ENCODE results near the gene ARHGAP45. TPM values are rescaled to one million over a fixed set of nuclear protein-coding genes. Genes with fewer than 3 reads are reported as not detected.

Gene ARHGAP45
- total and polyA plus RNA-seq, 4 donors, result 3.3 to 27.5 (median 9.7) TPM

DNA sequence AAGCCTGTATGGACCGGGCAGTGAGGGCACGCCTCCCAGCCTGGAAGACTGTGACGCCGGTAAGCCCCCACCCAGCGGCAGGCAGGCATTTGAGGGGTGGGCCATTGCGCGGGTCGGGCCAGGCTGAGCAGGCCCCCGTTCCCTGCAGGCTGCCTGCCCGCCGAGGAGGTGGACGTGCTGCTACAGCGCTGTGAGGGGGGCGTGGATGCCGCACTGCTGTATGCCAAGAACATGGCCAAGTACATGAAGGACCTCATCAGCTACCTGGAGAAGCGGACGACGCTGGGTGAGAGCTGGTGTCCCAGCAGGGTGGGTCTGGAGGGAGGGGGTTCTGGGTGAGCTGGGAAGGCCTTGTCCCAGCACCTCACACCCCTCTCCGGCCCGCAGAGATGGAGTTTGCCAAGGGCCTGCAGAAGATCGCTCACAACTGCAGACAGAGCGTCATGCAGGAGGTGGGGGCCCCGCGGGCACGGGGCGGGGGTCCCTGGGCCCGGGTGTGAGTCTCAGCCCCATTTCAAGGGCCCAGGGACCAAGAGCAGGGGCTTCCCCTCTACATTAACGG is 7.1 kb downstream of the ARHGAP45 start:
- 76% methylated on average over 28 of the region's 28 CpGs for WGBS
- H3K9ac ChIP-seq (ENCODE audit: low read depth in 1 of 2, low read length in 2 of 2), result no peak overlapping the region
- no peak overlapping the region for H3K27ac ChIP-seq (ENCODE audit: low read depth in 1 of 2, low read length in 2 of 2)
- no peaks in the 10 kb centered on the region for H3K9me3 ChIP-seq (ENCODE audit: control insufficient read depth in 4 of 4, low read length in 3 of 4)
- TF ChIP-seq, protein P1, sequence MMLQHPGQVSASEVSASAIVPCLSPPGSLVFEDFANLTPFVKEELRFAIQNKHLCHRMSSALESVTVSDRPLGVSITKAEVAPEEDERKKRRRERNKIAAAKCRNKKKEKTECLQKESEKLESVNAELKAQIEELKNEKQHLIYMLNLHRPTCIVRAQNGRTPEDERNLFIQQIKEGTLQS (IDR thresholded peaks at IDR 0.05), result no peak
- TF ChIP-seq TAF1 (conservative IDR thresholded peaks at IDR 0.05), result no peak
- TF ChIP-seq, protein P2, sequence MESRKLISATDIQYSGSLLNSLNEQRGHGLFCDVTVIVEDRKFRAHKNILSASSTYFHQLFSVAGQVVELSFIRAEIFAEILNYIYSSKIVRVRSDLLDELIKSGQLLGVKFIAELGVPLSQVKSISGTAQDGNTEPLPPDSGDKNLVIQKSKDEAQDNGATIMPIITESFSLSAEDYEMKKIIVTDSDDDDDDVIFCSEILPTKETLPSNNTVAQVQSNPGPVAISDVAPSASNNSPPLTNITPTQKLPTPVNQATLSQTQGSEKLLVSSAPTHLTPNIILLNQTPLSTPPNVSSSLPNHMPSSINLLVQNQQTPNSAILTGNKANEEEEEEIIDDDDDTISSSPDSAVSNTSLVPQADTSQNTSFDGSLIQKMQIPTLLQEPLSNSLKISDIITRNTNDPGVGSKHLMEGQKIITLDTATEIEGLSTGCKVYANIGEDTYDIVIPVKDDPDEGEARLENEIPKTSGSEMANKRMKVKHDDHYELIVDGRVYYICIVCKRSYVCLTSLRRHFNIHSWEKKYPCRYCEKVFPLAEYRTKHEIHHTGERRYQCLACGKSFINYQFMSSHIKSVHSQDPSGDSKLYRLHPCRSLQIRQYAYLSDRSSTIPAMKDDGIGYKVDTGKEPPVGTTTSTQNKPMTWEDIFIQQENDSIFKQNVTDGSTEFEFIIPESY (IDR thresholded peaks at IDR 0.05), result no peak
- TF ChIP-seq EGR1 (IDR thresholded peaks at IDR 0.05; ENCODE audit: low read depth in 2 of 2), result no peak
- TF ChIP-seq SP1 (IDR thresholded peaks at IDR 0.05), result no peak
- TF ChIP-seq NR2F2 (IDR thresholded peaks at IDR 0.05), result no peak
- TF ChIP-seq RAD21 (IDR thresholded peaks at IDR 0.05), result no peak
- TF ChIP-seq FOXA2 (IDR thresholded peaks at IDR 0.05), result no peak
- TF ChIP-seq YY1 (IDR thresholded peaks at IDR 0.05), result no peak
- TF ChIP-seq GABPA (IDR thresholded peaks at IDR 0.05 in 1 of 2, conservative IDR thresholded peaks at IDR 0.05 in 1 of 2), result no peak
- TF ChIP-seq RXRA (IDR thresholded peaks at IDR 0.05), result no peak
- TF ChIP-seq, protein P3, sequence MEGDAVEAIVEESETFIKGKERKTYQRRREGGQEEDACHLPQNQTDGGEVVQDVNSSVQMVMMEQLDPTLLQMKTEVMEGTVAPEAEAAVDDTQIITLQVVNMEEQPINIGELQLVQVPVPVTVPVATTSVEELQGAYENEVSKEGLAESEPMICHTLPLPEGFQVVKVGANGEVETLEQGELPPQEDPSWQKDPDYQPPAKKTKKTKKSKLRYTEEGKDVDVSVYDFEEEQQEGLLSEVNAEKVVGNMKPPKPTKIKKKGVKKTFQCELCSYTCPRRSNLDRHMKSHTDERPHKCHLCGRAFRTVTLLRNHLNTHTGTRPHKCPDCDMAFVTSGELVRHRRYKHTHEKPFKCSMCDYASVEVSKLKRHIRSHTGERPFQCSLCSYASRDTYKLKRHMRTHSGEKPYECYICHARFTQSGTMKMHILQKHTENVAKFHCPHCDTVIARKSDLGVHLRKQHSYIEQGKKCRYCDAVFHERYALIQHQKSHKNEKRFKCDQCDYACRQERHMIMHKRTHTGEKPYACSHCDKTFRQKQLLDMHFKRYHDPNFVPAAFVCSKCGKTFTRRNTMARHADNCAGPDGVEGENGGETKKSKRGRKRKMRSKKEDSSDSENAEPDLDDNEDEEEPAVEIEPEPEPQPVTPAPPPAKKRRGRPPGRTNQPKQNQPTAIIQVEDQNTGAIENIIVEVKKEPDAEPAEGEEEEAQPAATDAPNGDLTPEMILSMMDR (IDR thresholded peaks at IDR 0.05; ENCODE audit: low read depth, low read length, missing input control), result no peak
- TF ChIP-seq HNF4A (conservative IDR thresholded peaks at IDR 0.05), result no peak
- TF ChIP-seq FOXA1 (IDR thresholded peaks at IDR 0.05), result no peak
- H3K36me3 ChIP-seq (ENCODE audit: control insufficient read depth in 4 of 4, insufficient read depth in 3 of 4, low read depth in 1 of 4, low read length in 3 of 4), result peaks cover 0 to 1% (median 0%) of the 10 kb centered on the region in 4 donors
- peaks cover 7 to 33% (median 16%) of the 10 kb centered on the region in 4 donors for H3K4me1 ChIP-seq (ENCODE audit: control insufficient read depth in 4 of 4, insufficient read depth in 4 of 4, low read length in 3 of 4)
- DNase-seq (ENCODE audit: low spot score), result no peak
- no peak overlapping the region for H3K4me3 ChIP-seq (ENCODE audit: low read depth in 1 of 3, low read length in 3 of 3)
- peaks cover 0 to 7% (median 1%) of the 10 kb centered on the region in 4 donors for H3K27me3 ChIP-seq (ENCODE audit: control insufficient read depth in 4 of 4, insufficient read depth in 4 of 4, low read length in 3 of 4)

DNA sequence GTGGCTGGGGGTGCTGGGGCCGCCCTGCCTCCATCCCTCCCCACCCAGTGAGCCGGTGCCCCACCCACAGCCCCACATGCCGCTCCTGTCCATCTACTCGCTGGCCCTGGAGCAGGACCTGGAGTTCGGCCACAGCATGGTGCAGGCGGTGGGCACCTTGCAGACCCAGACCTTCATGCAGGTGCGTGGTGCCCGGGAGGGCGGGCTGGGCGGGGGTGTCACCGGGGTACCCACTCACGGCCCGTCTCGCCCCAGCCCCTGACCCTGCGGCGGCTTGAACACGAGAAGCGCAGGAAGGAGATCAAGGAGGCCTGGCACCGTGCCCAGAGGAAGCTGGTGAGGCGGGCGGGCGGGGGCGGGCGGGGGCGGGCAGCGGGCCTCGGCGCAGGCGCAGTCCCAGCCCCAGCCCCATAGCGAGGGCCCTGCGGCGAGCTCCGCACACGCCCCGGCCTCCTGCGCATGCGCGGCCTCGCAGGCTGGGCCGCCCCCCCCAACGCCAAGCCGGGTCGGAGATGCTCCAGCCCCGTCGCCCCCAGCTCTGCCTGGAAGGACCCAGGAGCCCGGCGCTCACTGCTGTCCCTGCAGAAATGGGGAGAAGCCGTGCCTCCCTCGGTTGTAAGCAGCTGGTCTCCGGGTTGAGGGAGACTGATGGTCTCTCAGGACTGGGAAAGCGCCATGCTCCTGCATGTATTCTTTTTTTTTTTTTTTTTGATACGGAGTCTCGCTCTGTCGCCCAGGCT is 7.7 kb downstream of the ARHGAP45 start:
- no peak overlapping the region for H3K4me3 ChIP-seq (ENCODE audit: low read depth in 1 of 3, low read length in 3 of 3)
- no peak for DNase-seq (ENCODE audit: low spot score)
- peaks cover 0 to 1% (median 0%) of the 10 kb centered on the region in 4 donors for H3K36me3 ChIP-seq (ENCODE audit: control insufficient read depth in 4 of 4, insufficient read depth in 3 of 4, low read depth in 1 of 4, low read length in 3 of 4)
- peaks cover 7 to 33% (median 14%) of the 10 kb centered on the region in 4 donors for H3K4me1 ChIP-seq (ENCODE audit: control insufficient read depth in 4 of 4, insufficient read depth in 4 of 4, low read length in 3 of 4)
- WGBS, result 61% methylated on average over 54 of the region's 54 CpGs
- no peak overlapping the region for H3K9ac ChIP-seq (ENCODE audit: low read depth in 1 of 2, low read length in 2 of 2)
- H3K9me3 ChIP-seq (ENCODE audit: control insufficient read depth in 4 of 4, low read length in 3 of 4), result no peaks in the 10 kb centered on the region
- H3K27me3 ChIP-seq (ENCODE audit: control insufficient read depth in 4 of 4, insufficient read depth in 4 of 4, low read length in 3 of 4), result peaks cover 0 to 5% (median 0%) of the 10 kb centered on the region in 4 donors
- H3K27ac ChIP-seq (ENCODE audit: low read depth in 1 of 2, low read length in 2 of 2), result no peak overlapping the region
- TF ChIP-seq HNF4A (conservative IDR thresholded peaks at IDR 0.05), result no peak
- no peak for TF ChIP-seq HNF4G (IDR thresholded peaks at IDR 0.05)
- TF ChIP-seq JUND (IDR thresholded peaks at IDR 0.05), result no peak
- TF ChIP-seq, protein P1 (IDR thresholded peaks at IDR 0.05), result no peak
- no peak for TF ChIP-seq FOXA2 (IDR thresholded peaks at IDR 0.05)
- TF ChIP-seq EGR1 (IDR thresholded peaks at IDR 0.05; ENCODE audit: low read depth in 2 of 2), result no peak
- no peak for TF ChIP-seq NR2F2 (IDR thresholded peaks at IDR 0.05)
- TF ChIP-seq, protein P4, sequence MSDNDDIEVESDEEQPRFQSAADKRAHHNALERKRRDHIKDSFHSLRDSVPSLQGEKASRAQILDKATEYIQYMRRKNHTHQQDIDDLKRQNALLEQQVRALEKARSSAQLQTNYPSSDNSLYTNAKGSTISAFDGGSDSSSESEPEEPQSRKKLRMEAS (IDR thresholded peaks at IDR 0.05), result no peak
- TF ChIP-seq GABPA (IDR thresholded peaks at IDR 0.05 in 1 of 2, conservative IDR thresholded peaks at IDR 0.05 in 1 of 2), result no peak
- TF ChIP-seq SP1 (IDR thresholded peaks at IDR 0.05), result no peak
- TF ChIP-seq, protein P5, sequence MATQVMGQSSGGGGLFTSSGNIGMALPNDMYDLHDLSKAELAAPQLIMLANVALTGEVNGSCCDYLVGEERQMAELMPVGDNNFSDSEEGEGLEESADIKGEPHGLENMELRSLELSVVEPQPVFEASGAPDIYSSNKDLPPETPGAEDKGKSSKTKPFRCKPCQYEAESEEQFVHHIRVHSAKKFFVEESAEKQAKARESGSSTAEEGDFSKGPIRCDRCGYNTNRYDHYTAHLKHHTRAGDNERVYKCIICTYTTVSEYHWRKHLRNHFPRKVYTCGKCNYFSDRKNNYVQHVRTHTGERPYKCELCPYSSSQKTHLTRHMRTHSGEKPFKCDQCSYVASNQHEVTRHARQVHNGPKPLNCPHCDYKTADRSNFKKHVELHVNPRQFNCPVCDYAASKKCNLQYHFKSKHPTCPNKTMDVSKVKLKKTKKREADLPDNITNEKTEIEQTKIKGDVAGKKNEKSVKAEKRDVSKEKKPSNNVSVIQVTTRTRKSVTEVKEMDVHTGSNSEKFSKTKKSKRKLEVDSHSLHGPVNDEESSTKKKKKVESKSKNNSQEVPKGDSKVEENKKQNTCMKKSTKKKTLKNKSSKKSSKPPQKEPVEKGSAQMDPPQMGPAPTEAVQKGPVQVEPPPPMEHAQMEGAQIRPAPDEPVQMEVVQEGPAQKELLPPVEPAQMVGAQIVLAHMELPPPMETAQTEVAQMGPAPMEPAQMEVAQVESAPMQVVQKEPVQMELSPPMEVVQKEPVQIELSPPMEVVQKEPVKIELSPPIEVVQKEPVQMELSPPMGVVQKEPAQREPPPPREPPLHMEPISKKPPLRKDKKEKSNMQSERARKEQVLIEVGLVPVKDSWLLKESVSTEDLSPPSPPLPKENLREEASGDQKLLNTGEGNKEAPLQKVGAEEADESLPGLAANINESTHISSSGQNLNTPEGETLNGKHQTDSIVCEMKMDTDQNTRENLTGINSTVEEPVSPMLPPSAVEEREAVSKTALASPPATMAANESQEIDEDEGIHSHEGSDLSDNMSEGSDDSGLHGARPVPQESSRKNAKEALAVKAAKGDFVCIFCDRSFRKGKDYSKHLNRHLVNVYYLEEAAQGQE (IDR thresholded peaks at IDR 0.05), result no peak
- TF ChIP-seq FOXA1 (IDR thresholded peaks at IDR 0.05), result no peak
- TF ChIP-seq, protein P3 (IDR thresholded peaks at IDR 0.05; ENCODE audit: low read depth, low read length, missing input control), result no peak
- TF ChIP-seq YY1 (IDR thresholded peaks at IDR 0.05), result no peak
- no peak for TF ChIP-seq TAF1 (conservative IDR thresholded peaks at IDR 0.05)
